Activated naive CD8-positive, alpha-beta T cell treated with anti-CD3 and anti-CD28 coated beads, Interleukin-2, amount 10 ng/mL, durations not matched to agents 7 days and 5 days (primary cell): ENCODE results near the gene RAB4B. TPM values are rescaled to one million over a fixed set of nuclear protein-coding genes. Genes with fewer than 3 reads are reported as not detected.
"Not testable (repeated sequence)": the region's sequence is repeated elsewhere in the genome, so short reads cannot be mapped to it uniquely, and the experiment has no call there.

Experiments
- ATAC-seq: fragments of 150-1000 bp; cut with Tn5 transposase; one replicate; pipeline ENCODE4 v1.10.0; 2021; ENCODE audit warnings: low read depth, moderate library complexity
- POLR2A ChIA-PET: fragments of 350-600 bp; sonication (Branson Sonifier 250); formaldehyde crosslinking; loops from one replicate; lab custom pipeline; 2021; ENCODE audit warnings: antibody characterized with exemption; lab: Charles Lee
- DNase-seq: peaks from one replicate; pipeline ENCODE4 v3.0.0; 2021
- H3K27ac Mint-ChIP-seq: one replicate; pipeline ENCODE4 v1.8.0; 2022; ENCODE audit warnings: mild to moderate bottlenecking, mixed read lengths
- H3K27me3 Mint-ChIP-seq: one replicate; pipeline ENCODE4 v1.8.0; 2022; ENCODE audit warnings: mild to moderate bottlenecking, moderate library complexity, mixed read lengths
- H3K36me3 Mint-ChIP-seq: one replicate; pipeline ENCODE4 v1.8.0; 2021; ENCODE audit warnings: mild to moderate bottlenecking, mixed read lengths
- H3K4me1 Mint-ChIP-seq: one replicate; pipeline ENCODE4 v1.8.0; 2021; ENCODE audit warnings: mixed read lengths
- H3K4me3 Mint-ChIP-seq: one replicate; pipeline ENCODE4 v1.8.0; 2022; ENCODE audit warnings: mild to moderate bottlenecking, moderate library complexity, mixed read lengths
- H3K9me3 Mint-ChIP-seq: one replicate; pipeline ENCODE4 v1.8.0; 2021; ENCODE audit warnings: mixed read lengths
- total RNA-seq, 2 experiments: library from RNA; stranded (reverse); gene quantifications; one replicate each; pipeline ENCODE4 v1.2.3, GENCODE V29; 2021

RAB4B gene
- total RNA-seq, 2 experiments from 2014 or later: 53.1 to 57.7 TPM

GRCh38 chr19:40776364-40776763 is 1.7 kb upstream of the RAB4B start:
- no peaks in the 10 kb centered on the region for H3K27me3 Mint-ChIP-seq
- POLR2A ChIA-PET: interaction anchor here (1.6 to 4.4 kb wide), 7 partner anchors 10 to 487 kb away, joined by 6 to 92 read pairs (median 14); partner anchors contain the start of genes ACTMAP, EGLN2 and SNRPA
- peaks cover 30% of the 10 kb centered on the region for H3K4me1 Mint-ChIP-seq
- DNase-seq: no peak
- H3K9me3 Mint-ChIP-seq: no peaks in the 10 kb centered on the region
- ATAC-seq: no peak
- H3K27ac Mint-ChIP-seq: no peak overlapping the region
- H3K36me3 Mint-ChIP-seq: peaks cover 16% of the 10 kb centered on the region
- peak overlapping the region; percentile 19 for H3K4me3 Mint-ChIP-seq

GRCh38 chr19:40776932-40777644 is 959 bp upstream of the RAB4B start:
- peak; percentile 61 for ATAC-seq
- H3K9me3 Mint-ChIP-seq: no peaks in the 10 kb centered on the region

GRCh38 chr19:40777645-40777936 is 456 bp upstream of the RAB4B start:
- Mint-ChIP-seq H3K27me3 (no peaks in the 10 kb centered on the region), H3K4me1 (peaks cover 34% of the 10 kb centered on the region), H3K9me3 (no peaks in the 10 kb centered on the region), H3K36me3 (peaks cover 21% of the 10 kb centered on the region), H3K27ac (peak overlapping the region; percentile 98), H3K4me3 (peak overlapping the region; percentile 98)
- POLR2A ChIA-PET: interaction anchor here (0.7 to 4.4 kb wide), 23 partner anchors 7 to 1107 kb away, joined by 3 to 92 read pairs (median 9); partner anchors contain the start of genes ACTMAP, COQ8B, EGLN2 and ITPKC
- ATAC-seq (no peak), DNase-seq (no peak)

More at GRCh38 chr19:40776932-40777644, 959 bp upstream of the RAB4B start:
- H3K27ac Mint-ChIP-seq: peak overlapping the region; percentile 98
- DNase-seq: peak; percentile 77
- H3K4me3 Mint-ChIP-seq: peak overlapping the region; percentile 98
- peaks cover 19% of the 10 kb centered on the region for H3K36me3 Mint-ChIP-seq
- POLR2A ChIA-PET: interaction anchor here (1.0 to 4.4 kb wide), 17 partner anchors 10 to 1107 kb away, joined by 4 to 92 read pairs (median 11); partner anchors contain the start of genes ACTMAP, COQ8B, EGLN2 and ITPKC
- H3K27me3 Mint-ChIP-seq: no peaks in the 10 kb centered on the region
- peaks cover 32% of the 10 kb centered on the region for H3K4me1 Mint-ChIP-seq

GRCh38 chr19:40778706-40779284 is 748 bp downstream of the RAB4B start:
- H3K4me3 Mint-ChIP-seq: peak overlapping the region; percentile 98
- no peaks in the 10 kb centered on the region for H3K27me3 Mint-ChIP-seq
- H3K36me3 Mint-ChIP-seq: peaks cover 24% of the 10 kb centered on the region
- POLR2A ChIA-PET: interaction anchor here (0.6 to 4.4 kb wide), 21 partner anchors 9 to 1106 kb away, joined by 3 to 92 read pairs (median 9); partner anchors contain the start of genes ACTMAP, COQ8B, EGLN2 and ITPKC
- no peaks in the 10 kb centered on the region for H3K9me3 Mint-ChIP-seq
- peak overlapping the region; percentile 98 for H3K27ac Mint-ChIP-seq
- DNase-seq (no peak), ATAC-seq (no peak)
- peaks cover 34% of the 10 kb centered on the region for H3K4me1 Mint-ChIP-seq

- no peak for DNase-seq
- Mint-ChIP-seq H3K9me3 (no peaks in the 10 kb centered on the region), H3K36me3 (peaks cover 26% of the 10 kb centered on the region), H3K27ac (peak overlapping the region; percentile 76), H3K4me1 (peaks cover 36% of the 10 kb centered on the region), H3K4me3 (no peak overlapping the region), H3K27me3 (no peaks in the 10 kb centered on the region)
- no peak for ATAC-seq
- POLR2A ChIA-PET: no interaction called here
Measured at GRCh38 chr19:40780582-40780981, 2.5 kb downstream of the RAB4B start.

- Mint-ChIP-seq H3K4me3 (no peak overlapping the region), H3K36me3 (peaks cover 24% of the 10 kb centered on the region), H3K27me3 (no peaks in the 10 kb centered on the region), H3K4me1 (peaks cover 34% of the 10 kb centered on the region), H3K27ac (no peak overlapping the region), H3K9me3 (no peaks in the 10 kb centered on the region)
- ATAC-seq (no peak), DNase-seq (no peak)
- POLR2A ChIA-PET: no interaction called here
Measured at GRCh38 chr19:40781140-40781539, 3.1 kb downstream of the RAB4B start.

- Mint-ChIP-seq H3K4me1 (peaks cover 20% of the 10 kb centered on the region), H3K36me3 (peaks cover 23% of the 10 kb centered on the region), H3K9me3 (no peaks in the 10 kb centered on the region), H3K27me3 (no peaks in the 10 kb centered on the region), H3K27ac (no peak overlapping the region), H3K4me3 (no peak overlapping the region)
- ATAC-seq (no peak), DNase-seq (no peak)
- POLR2A ChIA-PET: no interaction called here
Measured at GRCh38 chr19:40783711-40784110, 5.7 kb downstream of the RAB4B start.

- H3K27ac Mint-ChIP-seq, ATAC-seq: not testable (repeated sequence)
- POLR2A ChIA-PET: interaction anchor here (1.0 kb wide), 1 partner anchor 14 kb away, joined by 3 read pairs; the partner anchor contains the start of gene EGLN2
Measured at GRCh38 chr19:40784146-40784545, 6.1 kb downstream of the RAB4B start.

GRCh38 chr19:40785526-40785925 is 7.5 kb downstream of the RAB4B start:
- H3K4me1 Mint-ChIP-seq: peaks cover 16% of the 10 kb centered on the region
- peaks cover 25% of the 10 kb centered on the region for H3K36me3 Mint-ChIP-seq
- ATAC-seq (peak; percentile 33), DNase-seq (no peak)
- H3K27ac Mint-ChIP-seq: peak overlapping the region; percentile 70
- POLR2A ChIA-PET: interaction anchor here (1.7 kb wide), 1 partner anchor 34 kb away, joined by 4 read pairs; no protein-coding TSS in a partner anchor
- H3K27me3 Mint-ChIP-seq: no peaks in the 10 kb centered on the region
- H3K4me3 Mint-ChIP-seq: no peak overlapping the region
- no peaks in the 10 kb centered on the region for H3K9me3 Mint-ChIP-seq

More at GRCh38 chr19:40784146-40784545, 6.1 kb downstream of the RAB4B start:
- not testable (repeated sequence) for H3K27me3 Mint-ChIP-seq, DNase-seq, H3K4me3 Mint-ChIP-seq, H3K9me3 Mint-ChIP-seq
- Mint-ChIP-seq H3K4me1 (peaks cover 18% of the 10 kb centered on the region), H3K36me3 (peaks cover 22% of the 10 kb centered on the region)

GRCh38 chr19:40786060-40787037 is 8.3 kb downstream of the RAB4B start:
- Mint-ChIP-seq H3K9me3 (no peaks in the 10 kb centered on the region), H3K27ac (peak overlapping the region; percentile 70), H3K4me3 (no peak overlapping the region), H3K27me3 (no peaks in the 10 kb centered on the region), H3K4me1 (peaks cover 12% of the 10 kb centered on the region), H3K36me3 (peaks cover 23% of the 10 kb centered on the region)
- DNase-seq (no peak), ATAC-seq (no peak)
- POLR2A ChIA-PET: interaction anchor here (1.2 to 2.7 kb wide), 3 partner anchors 8 to 35 kb away, joined by 4 to 11 read pairs (median 5); partner anchors contain the start of genes EGLN2 and RAB4B

- Mint-ChIP-seq H3K4me3 (no peak overlapping the region), H3K27me3 (no peaks in the 10 kb centered on the region)
Measured at GRCh38 chr19:40791349-40791748, 13.3 kb downstream of the RAB4B start.

GRCh38 chr19:40791996-40792395 is 13.9 kb downstream of the RAB4B start:
- DNase-seq (no peak), ATAC-seq (no peak)
- Mint-ChIP-seq H3K9me3 (no peaks in the 10 kb centered on the region), H3K27me3 (no peaks in the 10 kb centered on the region), H3K27ac (peak overlapping the region; percentile 48), H3K4me1 (peaks cover 11% of the 10 kb centered on the region), H3K36me3 (peaks cover 18% of the 10 kb centered on the region), H3K4me3 (no peak overlapping the region)
- POLR2A ChIA-PET: interaction anchor here (2.3 kb wide), 1 partner anchor 14 kb away, joined by 10 read pairs; the partner anchor contains the start of gene RAB4B

More at GRCh38 chr19:40791349-40791748, 13.3 kb downstream of the RAB4B start:
- H3K4me1 Mint-ChIP-seq: peaks cover 11% of the 10 kb centered on the region
- H3K36me3 Mint-ChIP-seq: peaks cover 18% of the 10 kb centered on the region
- no peak overlapping the region for H3K27ac Mint-ChIP-seq
- no peak for ATAC-seq
- H3K9me3 Mint-ChIP-seq: no peaks in the 10 kb centered on the region
- DNase-seq: no peak
- POLR2A ChIA-PET: interaction anchor here (2.3 kb wide), 1 partner anchor 13 kb away, joined by 10 read pairs; the partner anchor contains the start of gene RAB4B
